Testis (tissue), 2 donors: ENCODE results near the gene ORC6.

Experiments used
- CTCF ChIP-seq, 3 experiments: fragments of 450-650 bp in 2 of 3; fragments of 200-600 bp in 1 of 3; sonication (generic) in 1 of 3; IDR thresholded peaks; one replicate each; pipeline ENCODE4 v1.5.1; 2016 to 2019; ENCODE audit warnings: antibody characterized with exemption in 3 of 3, mild to moderate bottlenecking in 2 of 3, moderate library complexity in 1 of 3
- POLR2A ChIP-seq: fragments of 450-650 bp; IDR thresholded peaks from one replicate; pipeline ENCODE4 v1.6.1; 2017; ENCODE audit warnings: antibody characterized with exemption, mild to moderate bottlenecking, moderate library complexity

- TF ChIP-seq CTCF (IDR thresholded peaks at IDR 0.05): no peak
- no peak for TF ChIP-seq POLR2A
Observed at GRCh38 chr16:46718214-46718613, 28.8 kb downstream of the ORC6 start.
